22Rv1 (cell line): ENCODE results near the gene TMUB2.

Experiments used
- CTCF ChIP-seq: fragments of 450-650 bp; IDR thresholded peaks from 2 replicates; pipeline ENCODE4 v1.5.1; 2017; ENCODE audit warnings: mild to moderate bottlenecking
- ZFX ChIP-seq: fragments of 450-650 bp; IDR thresholded peaks from 2 replicates; pipeline ENCODE4 v1.6.1; 2017; ENCODE audit warnings: antibody characterized with exemption, borderline replicate concordance

- TF ChIP-seq CTCF = no peak
- TF ChIP-seq ZFX = no peak
Measured at GRCh38 chr17:44198721-44199552, 12.2 kb downstream of the TMUB2 start.
